HuH-7 (cell line): ENCODE results near the gene CHN2.
A peak's percentile ranks its signal among the peaks of the same experiment; 100 is the strongest.

Source experiments
- DNase-seq: peaks from one replicate; pipeline ENCODE4 v3.0.0; 2011; ENCODE audit warnings: low spot score

CHN2 gene

DNA sequence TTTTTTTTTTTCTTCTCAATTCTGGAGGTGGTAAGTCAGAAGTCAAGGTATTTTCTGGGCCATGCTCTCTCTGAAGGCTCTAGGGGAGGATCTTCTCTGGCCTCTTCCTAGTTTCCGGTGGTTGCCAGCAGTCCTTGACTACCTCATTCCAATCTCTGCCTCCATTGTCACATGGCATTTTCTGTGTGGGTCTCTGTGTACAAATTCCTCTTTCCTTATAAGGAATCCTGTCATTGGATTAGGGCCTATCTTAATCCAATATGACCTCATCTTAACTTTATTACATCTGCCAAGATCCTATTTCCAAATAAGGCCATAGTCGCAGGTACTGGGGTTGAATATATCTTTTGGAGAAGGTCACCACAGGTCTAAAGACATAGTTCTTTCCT lies 239.8 kb downstream of the CHN2 start:
- no peak for DNase-seq

DNA sequence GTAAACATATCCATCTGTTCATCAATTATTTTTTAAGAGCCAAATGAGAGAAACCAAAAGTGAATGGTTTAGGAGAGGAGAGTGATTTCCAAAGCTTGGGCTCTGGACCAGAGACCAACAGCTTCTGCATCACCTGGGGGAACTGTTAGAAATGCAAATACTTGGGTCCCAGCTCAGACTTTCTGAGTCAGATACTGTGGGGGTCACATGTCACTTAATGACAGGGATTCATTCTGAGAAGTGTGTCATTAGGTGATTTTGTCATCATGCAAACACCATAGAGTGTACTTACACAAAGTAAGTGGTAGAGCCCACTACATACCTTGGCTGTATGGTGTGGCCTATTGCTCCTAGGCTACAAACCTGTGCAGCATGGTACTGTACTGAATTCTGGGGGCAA lies 240.6 kb downstream of the CHN2 start:
- DNase-seq = no peak

DNA sequence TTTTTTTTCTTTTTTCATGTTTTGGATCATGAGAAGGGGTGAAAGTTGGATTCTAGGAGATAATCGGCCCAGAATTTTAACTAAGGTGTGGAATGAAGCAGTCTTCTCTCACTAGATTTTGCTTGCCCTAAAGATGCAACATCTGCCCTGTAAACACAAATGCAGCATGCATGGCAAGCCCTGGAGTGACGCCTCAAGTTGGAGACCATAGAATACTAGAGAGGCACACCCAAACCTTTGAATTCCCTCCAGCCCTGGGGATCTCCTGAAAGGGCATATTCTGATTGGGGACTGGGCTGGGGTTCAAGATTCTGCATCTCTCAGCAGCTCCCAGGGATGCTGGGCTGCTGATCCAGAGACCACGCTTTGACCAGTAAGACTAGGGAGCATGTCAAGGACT lies 241.3 kb downstream of the CHN2 start:
- no peak for DNase-seq

DNA sequence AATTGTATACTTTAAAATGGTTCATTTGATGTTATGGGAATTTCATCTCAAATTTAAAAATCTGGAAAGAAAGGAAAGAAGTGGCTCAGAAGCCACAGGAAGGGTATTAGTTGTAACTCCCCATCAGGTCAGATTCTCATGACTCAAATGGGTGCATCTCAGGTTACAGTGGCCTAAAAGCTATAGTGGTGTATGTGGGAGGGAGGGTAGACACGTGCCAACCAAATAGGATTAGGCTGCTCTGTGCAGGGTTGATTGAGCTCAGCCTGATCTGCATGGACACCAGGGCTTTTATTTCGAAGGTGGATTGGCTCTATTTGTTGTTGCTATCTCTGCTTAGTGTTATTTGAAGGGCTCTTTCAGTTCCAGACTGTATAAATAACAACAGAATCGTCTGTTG lies 247.6 kb downstream of the CHN2 start:
- DNase-seq = peak; percentile 29

DNA sequence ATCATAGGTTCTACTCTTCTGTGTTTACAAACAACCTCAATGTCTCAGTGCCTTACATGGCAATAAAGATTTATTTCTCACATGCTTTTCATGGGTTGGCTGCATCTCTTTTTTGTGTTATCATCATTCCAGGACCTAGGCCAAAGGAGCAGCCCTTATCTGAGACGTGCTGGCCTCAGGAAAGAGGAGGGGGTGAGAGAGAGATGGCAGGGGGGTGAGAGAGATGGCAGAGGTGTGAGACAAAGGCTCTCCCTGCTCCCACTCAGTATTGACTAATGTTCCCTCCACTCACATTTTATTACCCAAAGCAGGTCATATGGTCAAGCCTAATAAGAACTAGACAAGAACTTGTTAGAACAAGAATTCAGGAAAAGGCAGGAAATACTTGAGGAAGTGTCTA lies 249.0 kb downstream of the CHN2 start:
- no peak for DNase-seq

DNA sequence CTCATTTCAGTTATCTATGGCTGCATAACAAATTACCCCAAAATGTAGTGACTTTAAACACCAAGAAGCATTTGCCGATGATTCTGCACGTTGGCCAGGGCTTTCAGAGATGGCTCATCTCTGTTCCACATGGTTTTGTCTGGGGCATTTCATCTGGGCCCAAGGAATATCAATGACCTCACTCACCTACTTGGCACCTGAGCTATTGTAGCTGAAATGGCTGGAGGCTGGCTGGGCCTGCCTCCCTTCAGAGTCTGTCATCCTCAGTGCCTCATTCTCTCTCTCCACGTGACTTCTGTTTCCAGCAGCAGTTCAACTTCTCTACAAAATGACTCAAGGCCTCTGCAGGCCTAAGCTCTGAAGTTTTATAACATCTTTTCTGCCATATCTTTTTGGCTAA lies 249.7 kb downstream of the CHN2 start:
- no peak for DNase-seq

DNA sequence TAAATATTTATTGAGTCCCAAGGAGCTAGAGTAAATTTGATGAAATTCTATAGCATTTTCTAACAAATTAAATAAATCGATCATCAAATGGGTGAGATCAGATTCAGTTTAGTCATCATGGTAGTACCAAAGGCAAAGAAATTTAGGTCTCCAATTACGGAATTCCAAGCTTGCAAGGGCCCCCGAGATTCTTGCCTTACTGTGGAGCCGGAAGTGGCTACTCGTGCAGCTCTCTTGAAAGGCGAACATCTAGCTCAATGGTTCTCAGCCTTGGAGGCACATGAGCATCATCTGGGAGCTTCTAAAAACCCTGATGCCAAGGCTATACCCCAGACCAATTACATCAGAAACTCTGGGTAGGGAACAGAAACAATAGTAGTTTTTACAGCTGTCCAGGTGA lies 251.2 kb downstream of the CHN2 start:
- DNase-seq = no peak

DNA sequence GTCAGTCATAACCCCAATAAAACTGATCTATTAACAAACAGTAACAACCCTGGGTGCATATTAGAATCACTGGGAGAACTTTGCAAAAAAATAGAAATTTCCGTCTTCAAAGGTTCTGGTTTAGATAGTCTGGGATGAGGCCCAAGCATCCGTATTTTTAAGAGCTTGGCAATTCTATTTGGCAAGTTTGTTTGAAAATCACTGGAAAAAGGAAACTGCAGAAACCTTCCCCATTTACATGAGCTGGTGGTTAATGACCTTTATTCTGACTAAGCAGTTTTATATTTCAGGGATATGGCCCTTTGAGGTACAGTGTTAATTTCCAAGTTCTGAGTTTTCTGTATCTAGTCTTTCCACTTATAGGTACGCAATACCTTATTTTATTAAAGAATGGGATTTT lies 253.3 kb downstream of the CHN2 start:
- DNase-seq = no peak

DNA sequence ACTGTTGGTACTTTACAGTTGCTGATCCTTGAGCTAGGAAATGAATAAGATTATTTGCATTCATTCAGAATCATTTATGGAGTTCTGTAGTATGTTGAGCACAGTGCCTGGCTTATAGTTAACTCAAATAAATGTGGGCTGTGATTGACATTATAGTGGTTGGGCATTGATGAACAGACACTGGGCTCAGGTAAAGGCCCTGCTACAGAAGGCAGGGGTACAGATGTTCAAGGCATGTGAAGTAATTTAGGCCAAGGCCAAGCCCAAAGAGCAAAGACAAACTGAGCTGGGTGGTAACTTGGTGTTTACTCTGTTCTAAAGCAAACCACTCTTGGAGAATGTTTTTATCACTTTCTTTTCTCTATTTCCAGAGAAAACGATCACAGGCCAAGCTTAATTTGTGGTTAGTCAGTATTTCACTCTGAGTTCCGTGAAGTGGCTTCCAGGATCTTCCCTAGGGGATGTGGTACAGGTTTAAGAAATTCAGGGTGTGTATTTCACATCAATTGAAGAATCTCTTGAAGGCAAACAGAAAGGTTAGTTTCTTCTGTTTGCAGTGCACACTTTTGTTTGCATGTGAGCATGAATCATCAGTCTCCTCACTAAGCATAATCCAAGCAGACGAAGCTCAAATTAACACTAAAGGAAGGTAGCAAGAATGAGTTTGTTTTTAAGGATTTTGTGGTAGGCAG lies 255.1 kb downstream of the CHN2 start:
- peak; percentile 45 for DNase-seq

DNA sequence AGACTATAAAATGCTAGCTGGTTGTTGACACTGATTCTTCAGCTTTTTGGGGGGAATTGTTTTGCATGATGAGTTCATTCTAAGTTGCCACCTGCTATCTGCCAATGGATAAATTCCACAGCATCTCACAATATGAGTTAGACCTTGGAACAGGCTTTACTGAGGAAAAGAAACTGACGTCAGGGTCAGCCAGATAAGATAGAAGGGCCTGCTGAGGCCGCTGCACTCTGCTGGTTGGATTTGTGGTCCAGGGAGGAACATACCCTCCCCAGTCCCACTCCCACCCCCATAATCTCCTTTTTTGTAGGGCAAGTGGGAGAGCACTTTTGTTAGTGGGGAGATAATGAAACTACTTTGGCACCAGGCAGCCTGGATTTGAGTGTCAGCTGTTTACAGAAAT lies 258.4 kb downstream of the CHN2 start:
- no peak for DNase-seq

DNA sequence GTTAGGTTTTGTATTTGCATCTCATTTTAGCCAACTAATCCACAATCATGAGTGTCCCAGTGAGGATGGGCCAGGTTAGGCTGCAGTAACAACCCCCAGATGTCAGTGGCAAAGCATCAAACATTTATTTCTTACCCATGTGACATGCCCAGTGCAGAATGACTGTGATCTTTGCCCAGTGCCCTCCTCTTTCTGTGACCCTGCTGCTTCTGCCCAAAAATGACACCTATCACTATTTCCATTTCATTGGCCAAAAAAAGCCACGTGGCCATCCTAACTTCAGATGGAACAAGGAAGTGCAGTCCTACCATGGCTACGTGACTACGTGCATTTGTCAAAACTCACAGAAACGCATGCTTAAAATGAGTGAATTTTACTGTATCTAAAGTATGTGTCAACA lies 259.9 kb downstream of the CHN2 start:
- DNase-seq = no peak

DNA sequence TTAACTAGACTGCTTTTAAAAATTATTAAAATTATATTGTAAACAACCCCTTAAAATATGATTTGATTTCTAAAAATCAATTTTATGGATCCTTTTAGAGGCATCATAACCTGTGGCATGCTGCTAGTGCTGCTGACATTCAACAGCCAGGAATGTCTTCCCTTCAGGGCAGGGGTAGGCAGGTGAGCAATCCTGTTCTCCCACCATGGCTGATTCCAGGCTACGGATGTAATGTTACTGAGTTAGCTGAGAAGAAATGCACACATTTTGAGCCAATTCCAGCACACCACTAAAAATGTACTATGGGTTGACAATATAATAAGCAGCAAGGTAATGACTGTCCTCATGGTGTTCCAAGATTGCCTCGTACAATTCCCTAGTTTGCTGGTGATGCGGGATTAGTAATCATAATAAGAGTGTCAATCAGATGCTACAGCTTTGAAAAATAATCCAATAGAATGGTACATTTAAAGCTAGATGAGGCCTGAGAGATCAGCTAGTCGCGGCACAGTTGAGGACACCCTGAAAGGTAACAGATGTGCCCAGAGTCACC lies 260.4 kb downstream of the CHN2 start:
- DNase-seq = no peak

DNA sequence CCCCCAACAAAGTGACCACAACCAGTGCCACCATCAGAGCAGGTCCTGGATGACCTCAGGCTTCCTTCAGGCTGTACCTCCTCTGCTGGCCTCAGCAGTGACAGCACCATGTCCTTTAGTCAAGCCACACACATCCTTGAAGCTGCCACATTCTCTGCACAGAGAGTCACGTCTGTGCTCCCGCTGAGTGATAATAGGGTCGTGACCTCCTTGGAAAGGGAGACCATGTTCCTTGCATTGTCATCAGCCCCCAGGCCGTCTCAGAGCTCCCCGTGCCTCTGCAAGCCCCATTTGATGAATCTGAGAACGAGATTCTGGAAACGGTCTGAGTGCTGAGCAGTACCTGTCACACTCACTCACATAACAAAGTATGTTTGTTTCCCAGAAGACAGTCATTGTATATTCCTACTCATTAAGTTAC lies 262.6 kb downstream of the CHN2 start:
- DNase-seq = no peak

DNA sequence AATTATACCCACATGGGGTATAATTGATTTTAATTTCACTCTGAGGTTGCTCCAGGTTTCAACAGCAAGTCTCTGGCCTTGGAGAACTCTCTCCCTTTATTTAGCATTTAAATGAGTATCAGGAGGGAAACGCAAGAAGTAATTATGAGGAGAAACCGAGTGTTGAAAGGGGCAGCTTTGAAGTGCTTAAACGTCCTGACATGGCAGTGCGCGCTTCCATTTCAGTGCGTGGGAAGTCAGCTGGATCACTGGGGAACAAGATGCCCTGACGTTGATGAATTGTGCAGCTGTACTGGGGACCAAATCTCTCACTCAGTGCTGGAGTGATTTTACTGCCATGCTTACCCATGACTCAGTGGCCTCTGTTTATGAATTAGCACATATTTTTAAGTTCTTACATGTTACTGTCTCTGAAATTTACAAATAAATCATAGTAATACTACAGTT lies 263.0 kb downstream of the CHN2 start:
- no peak for DNase-seq

DNA sequence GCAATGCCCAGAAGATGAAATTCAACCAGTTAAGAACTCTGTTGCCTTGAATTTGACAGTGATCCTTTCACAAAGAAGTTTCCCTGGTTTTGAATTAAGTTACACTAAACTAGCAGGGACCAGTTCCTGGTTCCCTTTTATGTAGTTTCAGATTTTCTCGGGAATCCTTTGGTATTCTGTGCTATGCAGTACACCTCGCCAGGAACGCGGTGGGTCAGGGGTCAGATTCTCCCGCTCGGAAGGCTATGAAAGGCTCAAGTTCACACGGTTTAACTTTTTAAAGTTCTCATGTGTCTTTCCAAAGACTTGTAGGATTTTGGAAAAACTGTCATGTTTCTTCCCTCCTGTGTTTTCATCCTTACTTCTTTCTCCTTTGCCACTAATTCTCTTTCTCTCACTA lies 264.4 kb downstream of the CHN2 start:
- no peak for DNase-seq

DNA sequence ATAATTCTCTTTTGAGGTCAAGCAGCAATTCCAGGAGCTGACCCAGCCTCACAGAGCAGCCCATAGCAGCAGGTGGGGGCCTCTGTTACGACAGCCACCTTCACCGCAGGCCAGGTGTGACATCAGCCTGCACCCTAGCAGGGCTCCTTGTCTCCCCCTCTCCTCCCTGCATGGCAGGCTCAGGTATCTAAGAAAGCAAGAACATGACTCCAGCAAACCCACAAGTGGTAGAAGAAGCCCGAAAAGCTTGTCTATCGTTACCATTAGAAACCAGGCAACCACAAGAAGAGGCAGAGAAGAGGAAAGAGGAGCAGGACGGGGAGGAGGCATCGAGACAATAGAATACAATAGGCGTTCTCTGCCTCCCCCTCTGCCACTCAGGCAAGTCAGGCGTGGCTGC lies 265.0 kb downstream of the CHN2 start:
- DNase-seq = no peak

DNA sequence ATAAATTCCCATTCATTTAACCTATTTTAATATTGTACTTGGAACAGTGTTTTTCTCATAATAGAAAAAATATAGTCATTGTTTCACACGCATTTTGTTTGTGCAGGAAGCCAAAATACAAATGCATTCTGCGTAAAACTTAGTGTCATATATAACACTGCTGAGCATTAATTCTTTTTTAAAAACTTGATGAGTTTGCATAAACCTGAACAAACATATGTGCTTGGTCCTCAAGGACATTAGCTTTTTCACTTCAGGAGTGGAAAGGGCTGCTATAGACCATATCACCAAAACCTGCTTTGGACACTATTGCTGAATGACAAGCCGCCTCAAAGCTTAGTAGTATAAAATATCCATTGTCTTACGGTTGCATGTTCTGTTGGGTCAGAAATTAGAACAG lies 267.4 kb downstream of the CHN2 start:
- DNase-seq = no peak

DNA sequence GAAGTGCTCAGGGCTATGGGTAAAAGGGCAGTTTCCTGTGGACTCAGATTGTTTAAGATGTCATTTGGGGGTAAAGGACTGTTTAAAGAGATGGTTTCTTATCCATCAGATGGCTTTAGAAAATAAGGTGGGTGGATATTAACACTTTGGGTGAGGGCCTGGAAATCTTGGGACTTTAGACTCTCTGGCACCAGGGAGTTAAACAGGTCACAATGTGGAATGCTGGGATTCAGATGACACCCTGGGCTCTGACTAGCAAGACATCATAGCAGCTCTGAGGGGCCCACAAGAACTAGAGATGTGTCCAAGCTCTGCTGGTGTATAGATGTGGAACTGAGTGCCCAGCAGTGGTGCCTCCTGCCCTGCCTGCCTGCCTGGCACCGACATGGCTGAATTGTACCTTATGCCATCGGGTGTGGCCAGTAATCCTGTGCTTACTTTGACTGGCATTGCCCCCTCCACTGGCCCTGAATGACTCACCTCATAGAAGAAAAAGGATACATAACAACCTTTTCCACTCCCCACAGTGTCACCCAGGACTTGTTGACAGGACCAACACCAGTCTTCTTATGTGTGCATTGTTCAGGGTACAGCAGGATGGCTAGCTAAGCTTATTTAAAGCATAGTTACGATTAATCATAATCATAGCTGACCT lies 269.1 kb downstream of the CHN2 start:
- DNase-seq = no peak

DNA sequence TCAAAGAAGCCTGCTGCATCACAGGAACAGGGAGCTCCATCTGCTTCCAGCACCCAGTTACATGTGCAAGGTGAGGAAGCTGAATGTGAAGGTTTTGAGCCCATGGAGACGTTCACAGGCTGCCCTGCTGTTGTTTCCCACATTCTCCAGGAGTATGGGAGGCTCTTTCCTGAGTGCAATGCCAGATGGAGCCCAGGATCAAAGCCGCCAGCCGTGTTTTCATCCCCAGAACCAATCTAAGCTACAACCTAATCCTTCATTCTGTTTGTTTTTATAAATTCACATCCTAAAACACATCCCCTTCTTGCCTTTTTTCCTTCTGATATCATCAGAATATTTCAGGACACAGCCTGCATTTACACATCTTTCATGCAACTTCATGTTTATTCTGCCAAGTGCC lies 270.2 kb downstream of the CHN2 start:
- no peak for DNase-seq

DNA sequence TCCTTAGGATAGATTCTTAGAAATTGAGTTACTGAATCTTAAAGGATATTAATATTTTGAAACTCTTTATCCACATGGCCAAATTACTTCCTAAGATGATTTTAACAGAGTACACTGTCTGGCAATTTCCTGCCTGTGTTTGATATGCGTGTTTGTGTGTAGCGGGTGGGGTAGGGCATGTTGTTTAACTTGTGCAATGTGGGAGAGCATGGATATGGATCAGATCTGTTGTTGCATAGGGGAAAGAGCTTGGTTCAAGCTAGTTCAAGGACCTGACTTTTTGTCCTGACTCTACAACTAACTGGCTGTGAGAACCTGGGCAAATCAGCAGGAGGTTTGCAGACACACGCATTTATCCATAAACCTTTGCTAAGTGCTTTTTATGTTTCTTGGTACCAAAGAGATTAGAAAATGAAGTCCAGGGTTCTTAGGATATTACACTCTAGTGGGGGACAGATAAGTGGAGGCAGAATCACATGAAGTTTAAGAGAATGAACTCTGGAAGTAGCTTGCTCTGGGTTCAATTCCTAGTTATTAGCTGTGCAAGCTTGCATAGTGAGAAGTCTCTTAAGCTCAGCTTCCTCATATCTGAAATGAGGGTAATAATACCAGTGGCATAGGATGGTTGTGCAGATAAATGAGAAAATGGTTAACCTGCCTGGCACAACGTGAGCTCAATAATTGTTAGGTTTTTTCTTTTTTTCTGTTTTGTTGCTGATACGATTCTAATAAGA lies 272.8 kb downstream of the CHN2 start:
- DNase-seq = peak; percentile 49

DNA sequence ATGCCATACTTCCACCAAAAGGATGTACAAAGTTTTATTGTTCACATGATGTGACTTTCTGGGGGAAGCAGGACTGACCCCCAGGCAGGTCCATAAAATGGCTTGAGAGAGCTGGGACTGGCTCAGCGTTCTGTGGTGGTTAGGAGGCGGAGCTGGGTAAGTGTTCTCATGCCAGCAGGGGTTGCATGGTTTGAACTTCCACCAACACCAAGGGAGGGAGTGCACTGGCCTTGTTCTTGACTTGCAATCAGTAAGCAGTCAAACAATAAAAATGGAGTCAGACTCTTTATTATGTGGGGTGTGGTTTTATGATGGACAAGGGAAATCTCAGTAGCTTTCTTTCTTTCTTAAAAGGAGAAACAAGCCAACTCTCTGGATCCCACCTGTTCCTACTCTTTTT lies 273.6 kb downstream of the CHN2 start:
- no peak for DNase-seq

DNA sequence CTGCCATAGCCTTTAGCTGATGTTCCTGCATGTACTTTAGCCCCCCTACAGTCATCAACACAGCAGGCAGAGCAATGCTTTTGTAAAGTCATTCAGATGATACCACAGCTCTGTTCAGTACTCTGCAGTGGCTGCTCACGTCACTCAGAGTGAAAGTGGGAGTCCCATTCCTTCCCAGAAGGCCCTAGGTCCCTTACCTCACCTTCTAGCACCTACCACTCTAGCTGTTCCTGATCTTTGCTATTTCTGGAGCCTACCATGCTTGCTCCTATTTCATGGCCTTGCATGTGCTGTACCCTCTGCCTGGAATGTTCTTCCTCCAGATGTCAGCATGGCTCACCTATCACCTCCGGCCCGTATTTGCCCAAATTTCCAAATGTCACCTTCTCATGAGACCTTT lies 274.7 kb downstream of the CHN2 start:
- DNase-seq = no peak

DNA sequence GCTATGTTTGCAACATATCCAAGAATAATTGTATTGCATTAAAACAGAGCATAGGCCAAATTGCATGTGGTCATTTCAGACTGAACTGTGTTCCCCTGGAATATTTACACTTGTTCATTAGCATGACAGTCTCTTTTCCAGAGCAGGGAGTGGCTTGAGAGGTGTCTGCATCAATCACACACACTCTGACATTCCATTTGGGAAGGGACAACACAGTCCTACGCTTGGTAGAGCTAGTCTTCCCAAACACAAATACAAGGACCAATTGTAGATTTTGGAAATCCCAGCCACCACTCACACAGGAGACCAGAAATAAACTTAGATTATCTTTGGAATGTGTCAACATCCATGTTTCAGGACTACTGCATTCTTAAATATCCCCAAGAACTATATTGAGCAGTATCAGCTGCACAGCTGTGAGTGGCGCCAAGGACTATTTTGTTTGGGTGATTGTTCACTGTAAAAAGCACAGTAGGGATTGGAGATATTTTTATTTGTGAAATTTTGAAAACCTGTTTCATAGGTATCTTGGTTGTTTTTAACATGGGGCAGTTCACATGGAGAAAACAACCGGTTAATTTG lies 275.5 kb downstream of the CHN2 start:
- DNase-seq = no peak
